Measurements from ENCODE around the gene HEXIM1. TPM values are rescaled to one million over a fixed set of nuclear protein-coding genes. Genes with fewer than 3 reads are reported as not detected.

Gene HEXIM1
- total RNA-seq, 1 donor from 2014 or later = 20.0 TPM

- Histone ChIP-seq H3K27me3 (ENCODE audit: control insufficient read depth, insufficient read depth, low read length) (no peaks in the 10 kb centered on the region), H3K4me3 (ENCODE audit: low read depth, low read length) (peak overlapping the region; percentile 81), H3K36me3 (ENCODE audit: control insufficient read depth, insufficient read depth, low read length) (no peaks in the 10 kb centered on the region)
- no peak for DNase-seq (ENCODE audit: low read depth)
- no peak for TF ChIP-seq CTCF (IDR thresholded peaks at IDR 0.05; ENCODE audit: insufficient read depth, low read length, poor library complexity, severe bottlenecking)
Observed at GRCh38 chr17:45149669-45150664, 1.7 kb downstream of the HEXIM1 start.

- H3K36me3 ChIP-seq (ENCODE audit: control insufficient read depth, insufficient read depth, low read length) = no peaks in the 10 kb centered on the region
- DNase-seq (ENCODE audit: low read depth) = no peak
Observed at GRCh38 chr17:45150911-45151809, 2.9 kb downstream of the HEXIM1 start.

GRCh38 chr17:45155029-45155428, 6.8 kb downstream of the HEXIM1 start:
- H3K27me3 ChIP-seq (ENCODE audit: control insufficient read depth, insufficient read depth, low read length) = no peaks in the 10 kb centered on the region
- no peak for TF ChIP-seq CTCF (IDR thresholded peaks at IDR 0.05; ENCODE audit: insufficient read depth, low read length, poor library complexity, severe bottlenecking)
- no peak overlapping the region for H3K4me3 ChIP-seq (ENCODE audit: low read depth, low read length)
- no peak for DNase-seq (ENCODE audit: low read depth)
- no peaks in the 10 kb centered on the region for H3K36me3 ChIP-seq (ENCODE audit: control insufficient read depth, insufficient read depth, low read length)

More at GRCh38 chr17:45150911-45151809, 2.9 kb downstream of the HEXIM1 start:
- Histone ChIP-seq H3K4me3 (ENCODE audit: low read depth, low read length) (peak overlapping the region; percentile 81), H3K27me3 (ENCODE audit: control insufficient read depth, insufficient read depth, low read length) (no peaks in the 10 kb centered on the region)
- TF ChIP-seq CTCF (IDR thresholded peaks at IDR 0.05; ENCODE audit: insufficient read depth, low read length, poor library complexity, severe bottlenecking) = no peak

DNA sequence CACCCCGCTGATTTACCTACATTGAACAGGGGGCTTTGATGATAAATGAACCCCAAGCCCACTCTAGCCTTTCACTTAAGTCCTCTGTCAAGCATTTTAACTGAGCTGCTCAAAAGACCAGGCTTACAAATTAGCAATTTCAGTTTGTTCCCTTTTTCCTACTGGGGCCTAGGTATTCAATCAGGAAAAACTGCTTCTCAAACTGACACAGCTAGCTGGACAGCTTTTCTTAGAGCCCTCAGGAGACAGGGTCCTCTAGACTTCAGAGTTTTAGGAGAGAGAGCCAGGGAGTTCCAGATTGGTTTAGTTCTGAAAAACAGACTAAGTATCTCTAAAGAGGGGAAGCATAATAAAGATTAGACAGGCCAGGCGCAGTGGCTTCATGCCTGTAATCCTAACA, 7.2 kb downstream of the HEXIM1 start:
- no peak for TF ChIP-seq CTCF (IDR thresholded peaks at IDR 0.05; ENCODE audit: insufficient read depth, low read length, poor library complexity, severe bottlenecking)
- no peak for DNase-seq (ENCODE audit: low read depth)
- no peak overlapping the region for H3K4me3 ChIP-seq (ENCODE audit: low read depth, low read length)
- H3K36me3 ChIP-seq (ENCODE audit: control insufficient read depth, insufficient read depth, low read length) = no peaks in the 10 kb centered on the region
- no peaks in the 10 kb centered on the region for H3K27me3 ChIP-seq (ENCODE audit: control insufficient read depth, insufficient read depth, low read length)

- Histone ChIP-seq H3K27me3 (ENCODE audit: control insufficient read depth, insufficient read depth, low read length) (no peaks in the 10 kb centered on the region), H3K4me3 (ENCODE audit: low read depth, low read length) (no peak overlapping the region), H3K36me3 (ENCODE audit: control insufficient read depth, insufficient read depth, low read length) (no peaks in the 10 kb centered on the region)
- no peak for TF ChIP-seq CTCF (IDR thresholded peaks at IDR 0.05; ENCODE audit: insufficient read depth, low read length, poor library complexity, severe bottlenecking)
- DNase-seq (ENCODE audit: low read depth) = no peak
Observed at GRCh38 chr17:45156242-45156641, 8.0 kb downstream of the HEXIM1 start.
